H1 (cell line): ENCODE data around the gene ZNF555. TPM values are rescaled to one million over a fixed set of nuclear protein-coding genes. Genes with fewer than 3 reads are reported as not detected.

ENCODE experiments used
- CTCF ChIA-PET: fragments of 300-600 bp; sonication (Branson Sonifier 250); formaldehyde crosslinking; loops from one replicate; lab custom pipeline; 2021; ENCODE audit not compliant: partially characterized antibody; lab: Charles Lee
- POLR2A ChIA-PET: fragments of 300-600 bp; sonication (Branson Sonifier 250); formaldehyde crosslinking; loops from one replicate; lab custom pipeline; 2021; ENCODE audit warnings: inconsistent platforms; ENCODE audit not compliant: partially characterized antibody; lab: Charles Lee
- DNase-seq, 2 experiments: peaks; one replicate each; pipeline versions ENCODE4 v3.0.0 to v3.0.0-alpha.2; 2010 to 2022; ENCODE audit warnings: low spot score in 2 of 2, low read depth in 1 of 2, mixed read lengths in 1 of 2
- FAIRE-seq: peaks from 2 replicates; lab custom pipeline; 2011; peaks lifted over from hg19 to GRCh38; lab: Jason Lieb, UNC
- H2AFZ ChIP-seq: 2 replicates; pipeline ENCODE4 v1.8.1; 2012; ENCODE audit warnings: low read length, inconsistent platforms
- H2AK5ac ChIP-seq: 2 replicates; pipeline ENCODE4 v1.6.1; 2013; ENCODE audit warnings: low read depth, low read length
- H2BK120ac ChIP-seq: replicated peaks from 2 replicates; pipeline ENCODE3; 2013; ENCODE audit warnings: low read depth, low read length, inconsistent platforms
- H2BK12ac ChIP-seq: 2 replicates; pipeline ENCODE4 v1.6.1; 2013; ENCODE audit warnings: low read depth, low read length
- H2BK15ac ChIP-seq: 2 replicates; pipeline ENCODE4 v1.6.1; 2013; ENCODE audit warnings: low read length
- H2BK20ac ChIP-seq: 2 replicates; pipeline ENCODE4 v1.6.1; 2013; ENCODE audit warnings: low read length
- H2BK5ac ChIP-seq: 2 replicates; pipeline ENCODE4 v1.6.1; 2013; ENCODE audit warnings: low read depth, low read length
- H3K14ac ChIP-seq: 2 replicates; pipeline ENCODE4 v1.6.1; 2013; ENCODE audit warnings: inconsistent platforms; ENCODE audit not compliant: insufficient read length
- H3K18ac ChIP-seq: 2 replicates; pipeline ENCODE4 v1.6.1; 2013; ENCODE audit warnings: low read length; ENCODE audit errors: extremely low read depth
- H3K23ac ChIP-seq: 2 replicates; pipeline ENCODE4 v1.6.1; 2013; ENCODE audit warnings: inconsistent platforms; ENCODE audit not compliant: insufficient read length
- H3K23me2 ChIP-seq: 2 replicates; pipeline ENCODE4 v1.6.1; 2013; ENCODE audit warnings: low read depth, low read length
- H3K27ac ChIP-seq: 2 replicates; pipeline ENCODE4 v1.6.1; 2011; ENCODE audit warnings: low read depth, low read length, inconsistent platforms
- H3K27me3 ChIP-seq, 4 experiments: replicated peaks in 1 of 4; 1 replicate in 1 of 4; 2 replicates in 3 of 4; pipeline versions ENCODE4 v1.6.1 to v1.8.1; 2011 to 2013; ENCODE audit warnings: low read length in 3 of 4, mild to moderate bottlenecking in 3 of 4, inconsistent platforms in 2 of 4, mixed read lengths in 2 of 4, moderate library complexity in 1 of 4; ENCODE audit not compliant: control insufficient read depth in 3 of 4, insufficient read depth in 3 of 4; ENCODE audit errors: extremely low read depth in 1 of 4
- H3K36me3 ChIP-seq, 4 experiments: 2 replicates each; pipeline versions ENCODE4 v1.6.1 to v1.8.1; 2011 to 2013; ENCODE audit warnings: mild to moderate bottlenecking in 4 of 4, low read length in 3 of 4, moderate library complexity in 2 of 4, control low read depth in 1 of 4, inconsistent platforms in 1 of 4; ENCODE audit not compliant: insufficient read depth in 4 of 4, control insufficient read depth in 2 of 4
- H3K4ac ChIP-seq: replicated peaks from 2 replicates; pipeline ENCODE3; 2013; ENCODE audit warnings: low read length, low read depth, mixed read lengths, inconsistent platforms; ENCODE audit not compliant: insufficient read length
- H3K4me1 ChIP-seq, 4 experiments: replicated peaks in 1 of 4; 1 replicate in 1 of 4; 2 replicates in 3 of 4; pipeline versions ENCODE4 v1.6.1 to v1.8.1; 2011 to 2013; ENCODE audit warnings: low read length in 3 of 4, inconsistent platforms in 2 of 4, mixed read lengths in 1 of 4; ENCODE audit not compliant: insufficient read depth in 4 of 4, control insufficient read depth in 3 of 4
- H3K4me2 ChIP-seq, 2 experiments: 2 replicates each; pipeline versions ENCODE4 v1.6.1 to v1.8.1; 2011 to 2013; ENCODE audit warnings: low read depth in 2 of 2, low read length in 2 of 2, control low read depth in 1 of 2, inconsistent platforms in 1 of 2, mild to moderate bottlenecking in 1 of 2; ENCODE audit not compliant: insufficient read depth in 1 of 2
- H3K4me3 ChIP-seq, 4 experiments: fragments of 200-600, 300-600 bp in 1 of 4; sonication (generic), shearing (Covaris generic), sonication (Bioruptor Twin) in 1 of 4; 2 replicates each; pipeline versions ENCODE4 v1.5.1 to v1.8.1; 2011 to 2016; ENCODE audit warnings: low read length in 4 of 4, low read depth in 3 of 4, control low read depth in 2 of 4, inconsistent platforms in 2 of 4, mild to moderate bottlenecking in 2 of 4, mixed read lengths in 1 of 4, moderate library complexity in 1 of 4; ENCODE audit not compliant: insufficient read depth in 2 of 4; ENCODE audit errors: extremely low read depth in 1 of 4
- H3K56ac ChIP-seq: replicated peaks from 2 replicates; pipeline ENCODE3; 2013; ENCODE audit warnings: low read depth, mild to moderate bottlenecking, mixed read lengths, low read length, inconsistent platforms; ENCODE audit not compliant: insufficient read length
- H3K79me1 ChIP-seq: 2 replicates; pipeline ENCODE4 v1.6.1; 2013; ENCODE audit warnings: low read depth, low read length, control low read depth
- H3K79me2 ChIP-seq, 2 experiments: 2 replicates each; pipeline versions ENCODE4 v1.6.1 to v1.8.1; 2012 to 2013; ENCODE audit warnings: low read length in 2 of 2, mild to moderate bottlenecking in 2 of 2, inconsistent platforms in 1 of 2; ENCODE audit not compliant: insufficient read depth in 2 of 2, control insufficient read depth in 1 of 2
- H3K9ac ChIP-seq, 4 experiments: replicated peaks in 1 of 4; 1 replicate in 1 of 4; 2 replicates in 3 of 4; pipeline versions ENCODE4 v1.6.1 to v1.8.1; 2011 to 2013; ENCODE audit warnings: low read depth in 3 of 4, low read length in 3 of 4, control low read depth in 2 of 4, mild to moderate bottlenecking in 2 of 4, moderate library complexity in 2 of 4, inconsistent platforms in 1 of 4; ENCODE audit errors: extremely low read depth in 1 of 4
- H3K9me3 ChIP-seq, 2 experiments: 2 replicates each; pipeline versions ENCODE4 v1.6.1 to v1.8.1; 2012 to 2013; ENCODE audit warnings: mild to moderate bottlenecking in 2 of 2, moderate library complexity in 2 of 2, control low read depth in 1 of 2, inconsistent platforms in 1 of 2, low read depth in 1 of 2, low read length in 1 of 2, mixed read lengths in 1 of 2; ENCODE audit not compliant: insufficient read depth in 2 of 2
- H4K20me1 ChIP-seq, 2 experiments: replicated peaks in 1 of 2; 2 replicates each; pipeline versions ENCODE3 to v1.8.1; 2011 to 2013; ENCODE audit warnings: inconsistent platforms in 2 of 2, low read length in 2 of 2, mild to moderate bottlenecking in 1 of 2; ENCODE audit not compliant: insufficient read depth in 2 of 2, control insufficient read depth in 1 of 2
- H4K5ac ChIP-seq: 2 replicates; pipeline ENCODE4 v1.6.1; 2013; ENCODE audit warnings: low read length, low read depth, mixed read lengths, inconsistent platforms; ENCODE audit not compliant: insufficient read length
- H4K8ac ChIP-seq: 2 replicates; pipeline ENCODE4 v1.8.0; 2013; ENCODE audit warnings: mild to moderate bottlenecking, moderate library complexity, low read length, inconsistent platforms; ENCODE audit not compliant: insufficient read depth; ENCODE audit errors: extremely low read depth
- H4K91ac ChIP-seq: replicated peaks from 2 replicates; pipeline ENCODE3; 2013; ENCODE audit warnings: low read length, mixed read lengths, inconsistent platforms; ENCODE audit not compliant: insufficient read length
- FOSL1 ChIP-seq: IDR thresholded peaks from 2 replicates; pipeline ENCODE4 v1.6.1; 2011; ENCODE audit warnings: mild to moderate bottlenecking, low read depth, low read length, moderate library complexity; ENCODE audit not compliant: insufficient read depth
- RAD21 ChIP-seq, 2 experiments: IDR thresholded peaks in 1 of 2; conservative IDR thresholded peaks in 1 of 2; 2 replicates each; pipeline ENCODE4 v1.6.1; 2011; ENCODE audit warnings: low read depth in 2 of 2, low read length in 2 of 2, improper control_type of control experiment in 1 of 2, inconsistent platforms in 1 of 2, mild to moderate bottlenecking in 1 of 2, moderate library complexity in 1 of 2
- TBP ChIP-seq: IDR thresholded peaks from 2 replicates; pipeline ENCODE4 v1.6.1; 2011; ENCODE audit warnings: low read depth, low read length, improper control_type of control experiment
- YY1 ChIP-seq: IDR thresholded peaks from 2 replicates; pipeline ENCODE4 v1.6.1; 2011; ENCODE audit warnings: low read depth, mild to moderate bottlenecking, low read length
- WGBS, 2 experiments: shearing (Covaris generic) in 1 of 2; methylation state at CpG; one replicate each; pipeline versions ENCODE4 v1.1.6 to v1.1.7; 2013 to 2015; ENCODE audit warnings: low lambda C conversion rate in 2 of 2, mixed read lengths in 2 of 2, inconsistent platforms in 1 of 2, low coverage in 1 of 2, missing lambda C conversion rate in 1 of 2; ENCODE audit not compliant: insufficient replicate concordance in 2 of 2, insufficient coverage in 1 of 2, insufficient read length in 1 of 2; ENCODE audit errors: extremely low coverage in 1 of 2, missing lambda C conversion rate in 1 of 2; 5-methylcytosine and 5-hydroxymethylcytosine counted together
- polyA plus RNA-seq, 7 experiments: library from polyadenylated mRNA; depleted of rRNA in 3 of 7; stranded (reverse) in 5 of 7; unstranded in 2 of 7; fragments of >200 nt in 5 of 7; fragments of 200-250 nt in 2 of 7; gene quantifications; 1 replicate in 5 of 7; 2 replicates in 1 of 7; 4 replicates in 1 of 7; pipeline versions ENCODE4 v1.2.1 to v1.2.3, GENCODE V29; 2011 to 2013; ENCODE audit warnings: missing spikeins in 2 of 7, mixed read lengths in 2 of 7
- total RNA-seq: library from RNA; stranded (reverse); fragmentation: NEBNext Ultra II Directional; extraction: Animal tissue kit (Norgen Biotek cat#: 25700); gene quantifications from 2 replicates; pipeline ENCODE4 v1.2.1, GENCODE V29; 2021
- TF ChIP-seq, protein P1 (sequence below): IDR thresholded peaks from 2 replicates; pipeline ENCODE4 v1.6.1; 2011; ENCODE audit warnings: low read length, improper control_type of control experiment
- TF ChIP-seq, protein P2 (sequence below): IDR thresholded peaks from 2 replicates; pipeline ENCODE4 v1.6.1; 2012; ENCODE audit warnings: inconsistent platforms
- TF ChIP-seq, protein P3 (sequence below): IDR thresholded peaks from 2 replicates; pipeline ENCODE4 v1.6.1; 2012; ENCODE audit warnings: low read length, inconsistent platforms

The ZNF555 gene
- total and polyA plus RNA-seq, 2 of the 8 experiments (the other 6 are each of a cell fraction or from before 2014, with no cell fraction given): 1.6 to 5.7 TPM

DNA sequence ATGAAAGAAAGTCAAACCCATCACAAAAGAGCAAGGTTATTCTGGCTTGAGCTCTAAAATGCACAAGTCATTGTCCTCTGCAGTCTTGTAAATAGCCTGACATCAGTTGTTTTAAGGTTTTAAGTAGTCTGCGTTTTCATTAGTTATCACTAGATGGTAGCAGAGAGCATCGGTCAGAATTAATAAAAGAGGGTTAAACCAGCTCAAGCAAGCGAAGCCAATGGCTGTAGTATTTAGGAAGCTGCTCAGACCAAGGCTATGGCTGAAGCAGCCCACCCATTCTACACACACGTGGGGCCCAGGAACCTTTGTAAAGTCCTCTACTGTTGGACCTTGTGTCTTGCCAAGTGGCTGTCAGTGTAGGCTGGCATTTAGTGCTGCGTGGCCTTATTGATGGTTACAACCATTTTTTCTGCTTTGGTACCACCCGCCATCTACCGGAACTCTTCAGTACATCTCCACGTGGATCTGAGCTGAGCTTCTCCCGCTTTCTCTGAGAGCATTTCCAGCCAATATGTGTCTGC is 46.2 kb downstream of the ZNF555 start:
- peak overlapping the region; percentile 89; the same call in 1 of the 2 replicates for H4K8ac ChIP-seq
- H3K4me2 ChIP-seq: peak overlapping the region in 1 of 2 experiments; percentile 4; a peak in 1 of 4 replicates
- no peak overlapping the region for H3K18ac ChIP-seq
- 47% methylated on average over 9 of the region's 9 CpGs; no CpG with 5 or more reads in 1 of the 2 experiments for WGBS, 2 experiments
- no peak overlapping the region for H3K27ac ChIP-seq
- H3K4ac ChIP-seq: no peak overlapping the region
- H2AK5ac ChIP-seq: no peak overlapping the region
- POLR2A ChIA-PET: interaction anchor here (0.9 to 1.2 kb wide), 5 partner anchors 15 to 135 kb away, joined by 3 to 6 read pairs (median 3); no protein-coding TSS in a partner anchor
- H4K91ac ChIP-seq: no peak overlapping the region
- H3K79me1 ChIP-seq: no peaks in the 10 kb centered on the region
- no peak overlapping the region for H4K5ac ChIP-seq
- H3K23me2 ChIP-seq: no peaks in the 10 kb centered on the region
- no peaks in the 10 kb centered on the region for H3K36me3 ChIP-seq
- H2BK5ac ChIP-seq: 0 out of 2 replicates have a peak overlapping the region, but pooled peaks have one; percentile 17
- H2BK20ac ChIP-seq: no peak overlapping the region
- no peaks in the 10 kb centered on the region for H3K4me1 ChIP-seq
- peak in 1 of 2 experiments; percentile 51 for DNase-seq
- 0 out of 2 replicates have a peak overlapping the region, but pooled peaks have one; percentile 13 for H2BK15ac ChIP-seq
- no peaks in the 10 kb centered on the region for H4K20me1 ChIP-seq
- FAIRE-seq: peak; percentile 92
- H3K14ac ChIP-seq: no peak overlapping the region
- H3K9ac ChIP-seq: no peak overlapping the region
- H3K27me3 ChIP-seq: no peaks in the 10 kb centered on the region
- H3K9me3 ChIP-seq: peaks cover 6 to 28% of the 10 kb centered on the region in 2 experiments; a peak in 3 of 4 replicates
- H3K56ac ChIP-seq: no peak overlapping the region
- no peak overlapping the region for H3K4me3 ChIP-seq
- H2BK12ac ChIP-seq: peak overlapping the region; percentile 45; the same call in 1 of the 2 replicates
- H2AFZ ChIP-seq: peak overlapping the region; percentile 81
- CTCF ChIA-PET: interaction anchor here (0.5 to 2.8 kb wide), 30 partner anchors 9 to 1140 kb away, joined by 3 to 12 read pairs (median 3); partner anchors contain the start of genes ZNF555 and ZNF57
- no peak overlapping the region for H3K23ac ChIP-seq
- no peak overlapping the region for H2BK120ac ChIP-seq
- no peaks in the 10 kb centered on the region for H3K79me2 ChIP-seq
- TF ChIP-seq, protein P1, sequence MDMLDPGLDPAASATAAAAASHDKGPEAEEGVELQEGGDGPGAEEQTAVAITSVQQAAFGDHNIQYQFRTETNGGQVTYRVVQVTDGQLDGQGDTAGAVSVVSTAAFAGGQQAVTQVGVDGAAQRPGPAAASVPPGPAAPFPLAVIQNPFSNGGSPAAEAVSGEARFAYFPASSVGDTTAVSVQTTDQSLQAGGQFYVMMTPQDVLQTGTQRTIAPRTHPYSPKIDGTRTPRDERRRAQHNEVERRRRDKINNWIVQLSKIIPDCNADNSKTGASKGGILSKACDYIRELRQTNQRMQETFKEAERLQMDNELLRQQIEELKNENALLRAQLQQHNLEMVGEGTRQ: no peak
- TF ChIP-seq YY1: 0 out of 2 replicates have a peak, but pooled peaks have one; percentile 33
- TF ChIP-seq RAD21 (IDR thresholded peaks at IDR 0.05 in 1 of 2, conservative IDR thresholded peaks at IDR 0.05 in 1 of 2; ENCODE audit: low read depth in 2 of 2, low read length in 2 of 2): peak; percentile 46 to 56
- TF ChIP-seq, protein P2, sequence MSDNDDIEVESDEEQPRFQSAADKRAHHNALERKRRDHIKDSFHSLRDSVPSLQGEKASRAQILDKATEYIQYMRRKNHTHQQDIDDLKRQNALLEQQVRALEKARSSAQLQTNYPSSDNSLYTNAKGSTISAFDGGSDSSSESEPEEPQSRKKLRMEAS: peak; percentile 57; the same call in 1 of the 2 replicates
- peak; percentile 16; the same call in 1 of the 2 replicates for TF ChIP-seq TBP
- TF ChIP-seq FOSL1: no peak
- TF ChIP-seq, protein P3, sequence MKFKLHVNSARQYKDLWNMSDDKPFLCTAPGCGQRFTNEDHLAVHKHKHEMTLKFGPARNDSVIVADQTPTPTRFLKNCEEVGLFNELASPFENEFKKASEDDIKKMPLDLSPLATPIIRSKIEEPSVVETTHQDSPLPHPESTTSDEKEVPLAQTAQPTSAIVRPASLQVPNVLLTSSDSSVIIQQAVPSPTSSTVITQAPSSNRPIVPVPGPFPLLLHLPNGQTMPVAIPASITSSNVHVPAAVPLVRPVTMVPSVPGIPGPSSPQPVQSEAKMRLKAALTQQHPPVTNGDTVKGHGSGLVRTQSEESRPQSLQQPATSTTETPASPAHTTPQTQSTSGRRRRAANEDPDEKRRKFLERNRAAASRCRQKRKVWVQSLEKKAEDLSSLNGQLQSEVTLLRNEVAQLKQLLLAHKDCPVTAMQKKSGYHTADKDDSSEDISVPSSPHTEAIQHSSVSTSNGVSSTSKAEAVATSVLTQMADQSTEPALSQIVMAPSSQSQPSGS: no peak
